Mesothelial cell of epicardium (in vitro differentiated cells): ENCODE measurements around the gene WTIP. TPM values are rescaled to one million over a fixed set of nuclear protein-coding genes. Genes with fewer than 3 reads are reported as not detected.
"Not testable (repeated sequence)": the region's sequence is repeated elsewhere in the genome, so short reads cannot be mapped to it uniquely, and the experiment has no call there.

ENCODE experiments used
- DNase-seq, 2 experiments: peaks; one replicate each; pipeline ENCODE4 v3.0.0; 2021; ENCODE audit warnings: low spot score in 2 of 2; ENCODE audit not compliant: unreplicated experiment in 2 of 2
- H3K27ac Mint-ChIP-seq: 2 replicates; pipeline ENCODE4 v1.8.0; 2021; ENCODE audit warnings: mixed read lengths
- H3K27me3 Mint-ChIP-seq: 2 replicates; pipeline ENCODE4 v1.8.0; 2021; ENCODE audit warnings: low read depth, mixed read lengths
- H3K36me3 Mint-ChIP-seq: 2 replicates; pipeline ENCODE4 v1.8.0; 2021; ENCODE audit warnings: mixed read lengths
- H3K4me1 Mint-ChIP-seq: 2 replicates; pipeline ENCODE4 v1.8.0; 2021; ENCODE audit warnings: mixed read lengths
- H3K4me3 Mint-ChIP-seq: 2 replicates; pipeline ENCODE4 v1.8.0; 2021; ENCODE audit warnings: mild to moderate bottlenecking, moderate library complexity, mixed read lengths
- H3K9me3 Mint-ChIP-seq: 2 replicates; pipeline ENCODE4 v1.8.0; 2021; ENCODE audit warnings: mixed read lengths
- CTCF ChIP-seq: fragments of 200-600 bp; sonication (generic); IDR thresholded peaks from one replicate; pipeline ENCODE4 v1.5.0; 2021; ENCODE audit warnings: antibody characterized with exemption; ENCODE audit not compliant: unreplicated experiment
- total RNA-seq: library from RNA; stranded (reverse); gene quantifications from 3 replicates; pipeline ENCODE4 v1.2.1, GENCODE V29; 2021

The WTIP gene
- total RNA-seq, 1 donor from 2014 or later, result 42.3 TPM

- Mint-ChIP-seq H3K27me3 (no peaks in the 10 kb centered on the region), H3K27ac (no peak overlapping the region), H3K4me3 (no peak overlapping the region), H3K4me1 (no peaks in the 10 kb centered on the region), H3K9me3 (no peaks in the 10 kb centered on the region), H3K36me3 (peaks cover 42% of the 10 kb centered on the region)
- DNase-seq, result no peak
- TF ChIP-seq CTCF, result no peak
Observed at GRCh38 chr19:34454091-34454490, 27.5 kb upstream of the WTIP start.

GRCh38 chr19:34454685-34455084, 26.9 kb upstream of the WTIP start:
- no peak overlapping the region for H3K4me3 Mint-ChIP-seq
- no peaks in the 10 kb centered on the region for H3K27me3 Mint-ChIP-seq
- no peak for TF ChIP-seq CTCF
- DNase-seq, result no peak
- H3K36me3 Mint-ChIP-seq, result peaks cover 38% of the 10 kb centered on the region
- peaks cover 4% of the 10 kb centered on the region for H3K4me1 Mint-ChIP-seq
- H3K9me3 Mint-ChIP-seq, result no peaks in the 10 kb centered on the region
- H3K27ac Mint-ChIP-seq, result no peak overlapping the region

- not testable (repeated sequence) for H3K4me3 Mint-ChIP-seq, H3K27me3 Mint-ChIP-seq, H3K27ac Mint-ChIP-seq
Observed at GRCh38 chr19:34455783-34456480, 25.6 kb upstream of the WTIP start.

GRCh38 chr19:34457446-34457845, 24.1 kb upstream of the WTIP start:
- no peak for DNase-seq
- TF ChIP-seq CTCF, result no peak
- no peak overlapping the region for H3K27ac Mint-ChIP-seq
- H3K27me3 Mint-ChIP-seq, result no peaks in the 10 kb centered on the region
- no peaks in the 10 kb centered on the region for H3K9me3 Mint-ChIP-seq
- peaks cover 55% of the 10 kb centered on the region for H3K36me3 Mint-ChIP-seq
- H3K4me3 Mint-ChIP-seq, result no peak overlapping the region
- peaks cover 8% of the 10 kb centered on the region for H3K4me1 Mint-ChIP-seq

More at GRCh38 chr19:34455783-34456480, 25.6 kb upstream of the WTIP start:
- not testable (repeated sequence) for H3K4me1 Mint-ChIP-seq, DNase-seq, H3K9me3 Mint-ChIP-seq
- H3K36me3 Mint-ChIP-seq, result peaks cover 44% of the 10 kb centered on the region

GRCh38 chr19:34458677-34459076, 22.9 kb upstream of the WTIP start:
- Mint-ChIP-seq H3K36me3 (peaks cover 55% of the 10 kb centered on the region), H3K9me3 (no peaks in the 10 kb centered on the region), H3K4me3 (no peak overlapping the region), H3K4me1 (peaks cover 8% of the 10 kb centered on the region), H3K27ac (peak overlapping the region; percentile 83), H3K27me3 (no peaks in the 10 kb centered on the region)
- TF ChIP-seq CTCF, result no peak
- DNase-seq, result no peak

GRCh38 chr19:34459614-34460013, 21.9 kb upstream of the WTIP start:
- Mint-ChIP-seq H3K9me3 (no peaks in the 10 kb centered on the region), H3K36me3 (peaks cover 53% of the 10 kb centered on the region), H3K27me3 (no peaks in the 10 kb centered on the region), H3K4me1 (peaks cover 8% of the 10 kb centered on the region), H3K4me3 (no peak overlapping the region), H3K27ac (peak overlapping the region; percentile 33)
- no peak for TF ChIP-seq CTCF
- DNase-seq, result no peak
